ENCODE measurements around the gene RALB. TPM values are rescaled to one million over a fixed set of nuclear protein-coding genes. Genes with fewer than 3 reads are reported as not detected.

Gene RALB
- total RNA-seq, 1 donor from 2014 or later: 45.2 TPM

GRCh38 chr2:120260736-120261135, 8.1 kb downstream of the RALB start:
- no peak for DNase-seq (ENCODE audit: low read depth)
- TF ChIP-seq, protein P1, sequence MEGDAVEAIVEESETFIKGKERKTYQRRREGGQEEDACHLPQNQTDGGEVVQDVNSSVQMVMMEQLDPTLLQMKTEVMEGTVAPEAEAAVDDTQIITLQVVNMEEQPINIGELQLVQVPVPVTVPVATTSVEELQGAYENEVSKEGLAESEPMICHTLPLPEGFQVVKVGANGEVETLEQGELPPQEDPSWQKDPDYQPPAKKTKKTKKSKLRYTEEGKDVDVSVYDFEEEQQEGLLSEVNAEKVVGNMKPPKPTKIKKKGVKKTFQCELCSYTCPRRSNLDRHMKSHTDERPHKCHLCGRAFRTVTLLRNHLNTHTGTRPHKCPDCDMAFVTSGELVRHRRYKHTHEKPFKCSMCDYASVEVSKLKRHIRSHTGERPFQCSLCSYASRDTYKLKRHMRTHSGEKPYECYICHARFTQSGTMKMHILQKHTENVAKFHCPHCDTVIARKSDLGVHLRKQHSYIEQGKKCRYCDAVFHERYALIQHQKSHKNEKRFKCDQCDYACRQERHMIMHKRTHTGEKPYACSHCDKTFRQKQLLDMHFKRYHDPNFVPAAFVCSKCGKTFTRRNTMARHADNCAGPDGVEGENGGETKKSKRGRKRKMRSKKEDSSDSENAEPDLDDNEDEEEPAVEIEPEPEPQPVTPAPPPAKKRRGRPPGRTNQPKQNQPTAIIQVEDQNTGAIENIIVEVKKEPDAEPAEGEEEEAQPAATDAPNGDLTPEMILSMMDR (IDR thresholded peaks at IDR 0.05; ENCODE audit: insufficient read depth, low read length, poor library complexity, severe bottlenecking): no peak
- H3K36me3 ChIP-seq (ENCODE audit: control insufficient read depth, insufficient read depth, low read length): no peaks in the 10 kb centered on the region
- H3K27me3 ChIP-seq (ENCODE audit: control insufficient read depth, insufficient read depth, low read length): no peaks in the 10 kb centered on the region
- no peak overlapping the region for H3K4me3 ChIP-seq (ENCODE audit: low read depth, low read length)

DNA sequence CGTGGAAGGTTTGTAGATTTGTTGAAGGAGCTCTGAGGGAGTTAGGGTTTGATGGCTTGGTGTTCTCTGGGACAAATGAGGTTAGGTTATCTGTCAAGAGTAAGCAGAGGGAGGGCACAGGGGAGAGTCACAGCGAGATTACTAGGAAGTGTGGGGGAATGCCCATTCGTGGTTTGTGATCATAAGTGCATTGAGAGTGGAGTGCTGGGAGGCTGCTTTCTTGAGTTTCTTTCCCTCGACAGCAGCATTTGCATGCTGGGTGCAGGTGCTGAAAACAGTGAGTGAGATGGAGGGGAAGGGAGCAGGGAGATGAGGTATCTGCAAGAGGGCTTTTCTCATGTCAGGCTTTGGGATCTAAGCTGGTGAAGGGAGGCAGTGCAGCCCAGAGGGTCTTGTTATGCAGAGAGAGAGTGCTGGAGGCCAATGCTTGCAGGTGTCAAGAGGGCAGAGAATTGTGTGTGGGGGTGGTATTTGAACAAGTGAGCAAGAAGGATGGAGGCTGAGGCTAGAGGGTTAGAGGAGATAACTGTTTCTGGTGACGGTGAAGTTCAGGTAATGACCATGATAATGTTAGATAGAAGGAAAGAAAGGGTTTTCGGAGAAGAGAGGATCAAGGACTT, 8.8 kb downstream of the RALB start:
- H3K4me3 ChIP-seq (ENCODE audit: low read depth, low read length): no peak overlapping the region
- TF ChIP-seq, protein P1 (IDR thresholded peaks at IDR 0.05; ENCODE audit: insufficient read depth, low read length, poor library complexity, severe bottlenecking): no peak
- no peaks in the 10 kb centered on the region for H3K36me3 ChIP-seq (ENCODE audit: control insufficient read depth, insufficient read depth, low read length)
- H3K27me3 ChIP-seq (ENCODE audit: control insufficient read depth, insufficient read depth, low read length): no peaks in the 10 kb centered on the region
- no peak for DNase-seq (ENCODE audit: low read depth)

DNA sequence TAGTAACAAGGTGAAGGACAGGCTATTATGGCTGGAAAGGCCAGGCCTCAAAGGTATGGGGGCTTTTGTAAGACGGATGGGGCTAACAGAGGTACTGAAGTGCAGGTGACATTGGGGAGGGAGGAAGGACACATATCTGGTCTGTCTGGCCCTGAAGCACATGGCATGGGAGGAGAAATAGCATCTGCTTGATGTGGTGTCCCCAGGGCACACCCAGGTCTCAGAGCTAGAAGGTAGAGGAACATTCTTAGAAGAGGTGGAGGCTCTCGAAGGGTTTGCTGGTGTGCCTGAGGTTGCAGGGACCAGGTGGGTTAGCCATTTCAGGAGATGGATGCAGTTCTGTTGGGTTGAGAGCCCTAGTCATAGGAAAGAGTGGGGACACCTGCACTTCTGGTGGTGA, 9.5 kb downstream of the RALB start:
- no peak overlapping the region for H3K4me3 ChIP-seq (ENCODE audit: low read depth, low read length)
- H3K36me3 ChIP-seq (ENCODE audit: control insufficient read depth, insufficient read depth, low read length): no peaks in the 10 kb centered on the region
- no peaks in the 10 kb centered on the region for H3K27me3 ChIP-seq (ENCODE audit: control insufficient read depth, insufficient read depth, low read length)
- TF ChIP-seq, protein P1 (IDR thresholded peaks at IDR 0.05; ENCODE audit: insufficient read depth, low read length, poor library complexity, severe bottlenecking): no peak
- no peak for DNase-seq (ENCODE audit: low read depth)

DNA sequence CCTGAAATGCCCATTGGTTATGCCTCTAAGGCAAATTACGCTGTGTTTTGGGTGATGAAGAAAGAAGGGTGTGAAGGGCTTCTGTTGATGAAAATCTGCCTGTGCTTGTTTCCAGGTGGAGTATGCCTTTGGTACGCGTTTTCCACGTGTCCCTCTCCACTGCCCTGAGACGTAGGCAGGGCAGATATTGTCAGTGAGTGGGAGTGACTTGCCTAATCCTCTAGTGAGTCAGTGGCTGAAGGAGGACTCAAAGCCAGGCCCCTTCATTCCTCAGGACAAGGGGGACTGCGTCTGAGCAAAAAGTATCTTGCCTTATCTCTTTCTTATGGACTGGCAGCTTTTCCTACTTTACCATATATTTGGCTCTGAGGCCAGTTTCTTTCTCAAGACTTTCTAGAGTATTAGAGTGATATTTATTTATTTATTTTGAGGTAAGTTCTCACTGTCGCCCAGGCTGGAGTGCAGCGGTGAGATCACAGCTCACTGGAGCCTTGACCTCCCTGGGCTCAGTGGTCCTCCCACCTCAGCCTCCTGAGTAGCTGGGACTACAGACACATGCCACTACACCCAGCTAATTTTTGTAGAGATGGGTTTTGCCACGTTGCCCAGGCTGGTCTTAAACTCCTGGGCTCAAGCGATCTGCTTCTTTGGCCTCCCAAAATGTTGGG, 10.2 kb downstream of the RALB start:
- no peak overlapping the region for H3K4me3 ChIP-seq (ENCODE audit: low read depth, low read length)
- no peaks in the 10 kb centered on the region for H3K36me3 ChIP-seq (ENCODE audit: control insufficient read depth, insufficient read depth, low read length)
- TF ChIP-seq, protein P1 (IDR thresholded peaks at IDR 0.05; ENCODE audit: insufficient read depth, low read length, poor library complexity, severe bottlenecking): no peak
- H3K27me3 ChIP-seq (ENCODE audit: control insufficient read depth, insufficient read depth, low read length): no peaks in the 10 kb centered on the region
- no peak for DNase-seq (ENCODE audit: low read depth)

GRCh38 chr2:120265006-120265405, 12.4 kb downstream of the RALB start:
- H3K27me3 ChIP-seq (ENCODE audit: control insufficient read depth, insufficient read depth, low read length): no peaks in the 10 kb centered on the region
- TF ChIP-seq, protein P1 (IDR thresholded peaks at IDR 0.05; ENCODE audit: insufficient read depth, low read length, poor library complexity, severe bottlenecking): no peak
- no peak for DNase-seq (ENCODE audit: low read depth)
- H3K4me3 ChIP-seq (ENCODE audit: low read depth, low read length): no peak overlapping the region
- H3K36me3 ChIP-seq (ENCODE audit: control insufficient read depth, insufficient read depth, low read length): no peaks in the 10 kb centered on the region

DNA sequence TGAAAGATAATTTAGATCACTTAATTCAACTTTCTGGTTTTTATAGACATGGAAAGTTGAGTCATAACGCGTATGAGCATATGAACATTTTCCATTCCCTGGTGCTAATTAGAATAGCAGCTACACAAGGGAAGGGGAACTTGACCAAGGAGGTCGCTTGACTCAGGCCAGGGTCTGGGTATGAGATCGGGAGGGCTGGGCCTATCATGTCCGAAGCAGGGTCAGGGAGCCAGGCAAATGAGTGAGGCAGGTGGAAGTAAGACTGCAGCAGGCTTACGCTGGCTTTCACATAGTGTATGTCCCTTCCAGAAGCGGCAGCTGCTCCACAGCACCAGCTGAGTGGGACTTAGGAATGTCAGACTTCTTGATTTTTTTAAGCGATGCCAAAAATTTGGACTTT, 14.7 kb downstream of the RALB start:
- H3K27me3 ChIP-seq (ENCODE audit: control insufficient read depth, insufficient read depth, low read length): no peaks in the 10 kb centered on the region
- no peak overlapping the region for H3K4me3 ChIP-seq (ENCODE audit: low read depth, low read length)
- TF ChIP-seq, protein P1 (IDR thresholded peaks at IDR 0.05; ENCODE audit: insufficient read depth, low read length, poor library complexity, severe bottlenecking): no peak
- DNase-seq (ENCODE audit: low read depth): no peak
- no peaks in the 10 kb centered on the region for H3K36me3 ChIP-seq (ENCODE audit: control insufficient read depth, insufficient read depth, low read length)
